ENCODE measurements around the gene RFK. TPM values are rescaled to one million over a fixed set of nuclear protein-coding genes. Genes with fewer than 3 reads are reported as not detected.
"Not testable (repeated sequence)": the region's sequence is repeated elsewhere in the genome, so short reads cannot be mapped to it uniquely, and the experiment has no call there.

Gene RFK
- total RNA-seq, 2 donors from 2014 or later = 5.8 to 12.2 TPM

DNA sequence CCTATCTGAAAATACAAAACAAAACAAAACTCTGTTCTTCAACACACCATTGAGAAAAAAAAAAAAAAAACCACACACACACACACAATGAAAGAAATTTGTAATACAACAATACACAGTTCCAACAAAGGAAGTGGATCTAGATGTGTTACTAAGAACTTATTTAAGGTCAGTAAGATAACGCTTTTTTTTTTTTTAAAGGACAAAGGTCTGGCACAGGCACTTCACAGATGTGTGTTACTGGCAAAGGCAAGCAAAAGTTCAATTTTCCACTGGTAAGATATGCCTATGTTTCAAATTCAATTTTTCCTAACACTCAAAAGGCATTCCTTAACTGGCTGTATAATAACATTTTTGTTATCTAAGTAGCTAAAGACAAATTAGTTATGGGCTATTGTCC, 3.6 kb downstream of the RFK start:
- no peak overlapping the region for H3K27ac Mint-ChIP-seq
- ATAC-seq (no peak), DNase-seq (ENCODE audit: low spot score in 2 of 2) (no peak)
- H3K9me3 Mint-ChIP-seq = peaks cover 0 to 5% of the 10 kb centered on the region in 2 donors
- H3K36me3 Mint-ChIP-seq = peaks cover 7 to 16% of the 10 kb centered on the region in 2 donors

DNA sequence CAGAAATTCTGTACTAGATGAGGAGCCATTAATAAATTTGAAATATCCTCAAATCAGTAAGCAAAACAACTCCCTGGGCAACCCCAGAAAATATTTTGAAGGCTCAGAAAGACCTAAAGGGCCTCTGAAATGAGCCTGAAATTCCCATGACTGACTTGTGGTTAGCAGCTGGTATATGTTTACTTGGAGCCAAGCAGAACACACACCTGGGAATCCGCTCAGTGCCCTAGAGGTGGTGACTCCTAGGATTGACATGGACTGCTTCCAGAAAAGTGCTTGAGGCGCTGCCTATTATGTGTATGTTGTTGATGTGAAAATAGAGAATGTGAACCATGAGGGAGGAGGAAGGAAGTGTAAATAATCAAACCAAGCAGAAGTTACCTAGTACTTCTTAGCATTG, 14.7 kb downstream of the RFK start:
- ATAC-seq (no peak), DNase-seq (ENCODE audit: low spot score in 2 of 2) (no peak)
- Mint-ChIP-seq H3K36me3 (peaks cover under 1 to 7% of the 10 kb centered on the region in 2 donors), H3K27ac (no peak overlapping the region), H3K9me3 (no peaks in the 10 kb centered on the region)

DNA sequence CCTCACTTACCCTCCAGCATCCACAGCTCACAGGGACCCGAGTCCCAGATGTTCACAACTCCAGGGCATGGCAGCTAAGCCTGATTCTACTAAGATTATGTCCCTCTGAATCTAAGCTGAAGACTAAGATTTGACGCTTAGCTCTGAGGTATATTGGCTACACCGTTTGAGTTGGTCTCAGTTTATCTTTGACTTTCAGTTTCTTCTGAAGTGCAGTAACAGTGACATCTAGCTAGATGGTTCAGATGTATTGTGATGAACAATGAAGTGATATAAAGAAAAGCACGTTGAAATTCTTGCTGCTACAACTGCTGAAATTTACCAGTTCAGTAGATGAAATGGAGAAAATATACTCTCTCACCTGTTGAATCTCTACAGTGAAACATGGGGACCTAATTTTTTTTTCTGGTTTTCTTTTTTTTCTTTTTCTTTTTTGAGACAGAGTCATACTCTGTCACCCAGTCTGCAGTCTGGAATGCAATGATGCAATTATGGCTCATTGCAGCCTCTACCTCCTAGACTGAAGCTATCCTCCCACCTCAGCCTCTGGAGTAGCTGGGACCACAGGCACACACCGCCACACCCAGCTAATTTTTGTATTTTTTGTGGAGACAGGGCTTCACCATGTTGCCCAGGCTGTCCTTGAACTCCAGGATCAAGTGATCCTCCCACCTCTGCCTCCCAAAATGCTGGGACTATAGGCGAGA, 15.7 kb downstream of the RFK start:
- ATAC-seq (no peak), DNase-seq (ENCODE audit: low spot score in 2 of 2) (no peak)
- Mint-ChIP-seq H3K27ac (no peak overlapping the region), H3K36me3 (peaks cover 0 to 2% of the 10 kb centered on the region in 2 donors), H3K9me3 (no peaks in the 10 kb centered on the region)

DNA sequence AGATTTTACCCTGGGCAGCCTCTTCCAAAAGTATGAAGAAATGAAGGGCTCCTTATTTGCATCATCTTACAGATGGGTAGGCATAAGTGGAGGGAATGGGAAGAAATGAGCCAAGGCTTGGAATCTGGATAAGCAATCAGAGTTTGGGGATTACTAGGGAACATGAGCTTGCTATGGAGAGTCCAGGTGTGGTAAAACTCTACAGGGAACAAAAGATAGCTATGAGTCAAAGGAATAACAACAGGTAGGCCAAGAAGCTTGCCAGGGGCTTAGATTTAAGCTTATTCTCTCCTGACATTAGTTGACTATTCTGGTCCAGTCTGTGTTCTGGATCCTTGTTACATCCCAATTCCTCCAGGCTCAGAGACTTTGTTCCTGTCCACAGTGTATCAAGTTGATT, 16.4 kb downstream of the RFK start:
- ATAC-seq (no peak), DNase-seq (ENCODE audit: low spot score in 2 of 2) (no peak)
- Mint-ChIP-seq H3K9me3 (no peaks in the 10 kb centered on the region), H3K27ac (no peak overlapping the region), H3K36me3 (no peaks in the 10 kb centered on the region)

DNA sequence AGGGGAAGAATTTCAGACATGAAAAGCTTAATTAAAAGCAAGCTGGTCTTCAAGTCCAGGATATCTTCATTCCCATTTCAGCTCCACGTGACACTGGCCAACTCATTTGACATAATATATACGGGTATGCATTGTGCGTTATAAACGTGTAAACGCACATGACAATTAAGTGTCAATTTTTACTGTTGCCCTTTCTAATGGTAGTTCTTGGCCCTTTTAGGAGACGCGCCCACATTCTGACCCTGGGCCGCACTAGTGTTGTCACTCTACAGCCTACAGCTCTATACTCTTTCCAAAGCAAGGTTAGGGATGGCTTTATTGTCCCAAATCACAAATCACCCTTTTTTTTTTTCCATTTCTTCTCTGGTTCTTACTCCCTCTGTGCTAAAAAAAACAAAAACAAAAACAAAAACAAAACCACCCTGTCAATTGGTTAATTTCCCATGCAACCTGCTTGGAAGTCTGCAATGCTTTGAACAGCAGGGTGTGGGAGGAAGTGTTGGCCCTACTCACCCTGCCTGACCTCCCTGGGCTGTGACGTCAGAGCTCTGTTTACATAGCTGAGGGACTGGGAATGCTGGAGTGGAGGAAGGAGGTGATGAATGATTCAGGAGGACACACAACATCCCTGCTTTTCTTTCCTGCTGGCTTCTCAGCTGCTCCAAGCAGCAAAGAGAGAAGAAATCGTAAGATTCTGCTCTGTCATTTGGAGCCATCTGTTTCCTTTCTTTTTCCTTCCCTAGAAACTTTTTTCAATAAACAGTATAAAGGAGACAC, 19.3 kb downstream of the RFK start:
- DNase-seq (ENCODE audit: low spot score in 2 of 2) (no peak), ATAC-seq (no peak)
- Mint-ChIP-seq H3K9me3 (no peaks in the 10 kb centered on the region), H3K36me3 (no peaks in the 10 kb centered on the region), H3K27ac (peak overlapping the region in 1 of 2 donors; percentile 40)

DNA sequence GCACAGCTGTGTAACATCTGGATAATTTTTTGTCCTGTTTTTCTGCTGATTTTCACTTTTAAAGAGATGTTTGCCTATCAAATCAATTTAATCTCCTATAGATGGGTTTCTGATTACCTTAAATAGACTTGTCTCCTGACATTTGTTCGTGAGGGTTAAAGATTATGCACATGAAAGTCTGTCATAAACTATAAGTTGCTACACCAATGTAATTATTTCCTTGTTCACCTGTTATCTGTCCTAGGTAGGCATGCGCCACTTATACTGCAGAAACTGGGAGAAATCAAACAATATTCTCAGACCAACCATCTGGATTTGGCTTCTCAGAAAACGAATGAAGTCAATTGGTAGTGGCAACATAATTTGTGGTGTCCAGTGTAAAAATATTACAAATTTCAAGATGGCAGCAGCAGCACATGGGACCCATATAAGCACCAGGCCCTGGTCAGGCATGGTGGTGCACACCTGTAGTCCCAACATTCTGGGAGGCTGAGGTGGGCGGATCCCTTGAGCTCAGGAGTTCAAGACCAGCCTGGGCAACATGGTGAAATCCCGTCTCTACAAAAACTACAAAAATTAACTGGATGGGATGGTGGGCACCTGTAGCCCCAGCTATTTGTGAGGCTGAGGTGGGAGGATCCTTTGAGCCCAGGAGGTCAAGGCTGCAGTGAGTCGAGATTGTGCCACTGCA, 20.3 kb downstream of the RFK start:
- Mint-ChIP-seq H3K9me3 (no peaks in the 10 kb centered on the region), H3K27ac (no peak overlapping the region), H3K36me3 (no peaks in the 10 kb centered on the region)
- DNase-seq (ENCODE audit: low spot score in 2 of 2) = no peak
- no peak for ATAC-seq

DNA sequence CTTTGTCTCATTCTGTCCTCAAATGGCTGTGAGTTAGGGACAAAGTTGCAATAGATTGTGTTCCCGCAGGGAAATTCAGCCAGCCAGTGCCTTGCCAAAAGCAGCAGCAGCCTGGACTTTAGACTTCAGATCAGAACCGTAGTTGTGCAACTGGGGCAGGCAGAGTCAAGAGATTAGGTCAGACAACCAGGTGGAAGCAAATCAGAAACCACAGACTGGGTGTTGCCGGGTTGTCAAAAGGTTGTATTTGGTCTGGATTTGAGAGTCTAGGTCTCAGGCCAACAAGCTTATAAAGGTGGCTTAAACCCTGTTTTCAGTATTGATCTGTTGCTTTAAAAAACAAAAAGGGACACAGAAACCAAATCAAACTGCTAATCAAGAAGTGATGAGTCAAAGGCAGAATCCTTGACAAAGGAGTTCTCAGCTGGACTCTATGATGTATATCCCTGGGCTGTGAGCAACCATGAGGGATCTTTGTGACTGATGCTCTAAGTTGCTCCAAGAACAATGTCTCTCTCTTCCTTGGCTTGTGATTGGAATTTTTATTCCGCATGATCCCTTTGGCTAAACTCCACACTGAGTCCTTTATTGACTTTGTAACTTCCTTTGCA, 20.9 kb downstream of the RFK start:
- no peaks in the 10 kb centered on the region for H3K9me3 Mint-ChIP-seq
- no peaks in the 10 kb centered on the region for H3K36me3 Mint-ChIP-seq
- DNase-seq (ENCODE audit: low spot score in 2 of 2) (no peak), ATAC-seq (no peak)
- no peak overlapping the region for H3K27ac Mint-ChIP-seq

DNA sequence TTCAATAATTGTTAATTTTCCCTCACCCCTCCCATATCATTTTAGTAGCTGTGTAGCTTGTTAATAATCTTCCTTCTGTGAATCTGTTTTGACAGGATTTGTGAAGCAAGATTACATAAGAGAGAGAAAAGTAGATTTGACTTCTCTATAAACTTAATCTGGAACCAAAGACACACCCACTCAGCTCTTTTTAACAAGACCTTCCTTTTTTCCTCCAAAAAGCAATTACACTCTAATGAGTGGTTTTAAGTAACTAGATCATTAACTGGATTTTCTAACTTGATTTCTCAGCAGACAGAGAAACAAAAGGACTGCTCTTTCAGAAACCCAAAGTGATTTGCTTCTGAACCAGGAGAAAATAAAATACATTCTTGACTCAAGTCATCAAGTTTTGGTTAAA, 21.9 kb downstream of the RFK start:
- ATAC-seq = no peak
- DNase-seq (ENCODE audit: low spot score in 2 of 2) = no peak
- Mint-ChIP-seq H3K36me3 (no peaks in the 10 kb centered on the region), H3K27ac (no peak overlapping the region), H3K9me3 (no peaks in the 10 kb centered on the region)

DNA sequence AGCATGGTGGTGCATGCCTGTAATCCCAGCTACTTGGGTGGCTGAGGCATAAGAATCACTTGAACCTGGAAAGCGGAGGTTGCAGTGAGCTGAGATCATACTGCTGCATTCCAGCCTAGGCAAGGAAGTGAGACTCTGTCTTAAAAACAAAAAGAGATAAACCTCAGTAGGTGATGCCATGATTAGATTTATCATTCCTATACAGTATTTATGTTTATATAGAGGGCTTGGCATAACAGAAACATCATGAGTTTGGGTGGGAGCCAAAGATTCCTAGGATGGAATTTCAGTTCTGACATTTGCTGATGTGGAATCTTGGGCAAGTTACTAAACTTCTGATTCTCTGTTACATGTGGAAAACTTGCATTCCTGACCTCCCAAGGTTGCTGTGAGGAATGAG, 22.3 kb downstream of the RFK start:
- H3K36me3 Mint-ChIP-seq = no peaks in the 10 kb centered on the region
- ATAC-seq (no peak), DNase-seq (ENCODE audit: low spot score in 2 of 2) (no peak)
- no peaks in the 10 kb centered on the region for H3K9me3 Mint-ChIP-seq
- H3K27ac Mint-ChIP-seq = no peak overlapping the region

DNA sequence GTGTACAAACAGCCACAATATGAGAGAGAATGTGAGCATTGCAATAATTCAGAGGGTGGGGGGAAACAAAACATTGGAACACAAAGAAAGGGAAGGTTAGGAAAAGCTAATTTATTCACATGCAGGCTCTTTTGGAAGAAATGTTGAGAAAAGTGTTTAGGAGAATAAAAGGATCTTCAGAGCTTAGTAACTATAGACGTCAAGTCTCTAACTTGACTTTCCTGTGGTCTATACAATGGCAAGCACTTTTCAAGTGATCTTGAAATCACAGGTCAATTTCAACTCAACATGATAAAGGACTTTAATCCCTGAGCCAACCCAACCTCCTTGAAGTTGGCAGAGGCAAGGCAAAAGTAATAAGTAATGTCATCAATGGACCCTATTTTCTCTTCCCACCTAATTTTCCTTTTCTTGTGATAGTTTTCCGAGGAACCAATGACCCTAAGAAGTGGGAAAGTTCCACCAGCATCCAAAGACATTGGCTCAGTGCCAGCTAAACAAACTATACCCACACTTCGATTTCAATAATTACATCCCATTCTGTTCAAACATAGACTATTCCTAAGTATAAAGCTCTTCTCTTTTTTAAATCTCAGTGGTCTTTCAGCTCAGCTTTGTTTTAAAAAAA, 23.7 kb downstream of the RFK start:
- H3K27ac Mint-ChIP-seq = no peak overlapping the region
- H3K36me3 Mint-ChIP-seq = no peaks in the 10 kb centered on the region
- H3K9me3 Mint-ChIP-seq = no peaks in the 10 kb centered on the region
- DNase-seq (ENCODE audit: low spot score in 2 of 2) (no peak), ATAC-seq (no peak)

DNA sequence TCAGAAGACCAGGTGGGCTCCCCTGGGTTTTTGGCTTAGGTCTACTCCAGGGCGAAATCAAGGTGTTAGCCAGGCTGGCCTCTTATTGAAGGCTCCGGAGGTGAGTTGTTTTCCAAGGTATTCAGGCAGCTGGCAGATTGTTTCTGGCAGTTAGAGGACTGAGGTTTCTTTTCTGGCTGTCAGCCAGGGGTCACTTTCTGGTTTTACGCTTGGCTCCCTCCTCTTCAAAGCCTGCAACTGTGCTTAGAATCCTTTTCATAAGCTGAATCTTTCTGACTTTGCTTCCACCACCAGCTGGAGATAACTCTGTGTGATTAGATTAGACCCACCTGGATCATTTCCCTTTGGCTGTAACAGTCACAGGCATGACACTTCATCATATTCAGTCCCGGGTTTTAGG, 24.6 kb downstream of the RFK start:
- no peaks in the 10 kb centered on the region for H3K36me3 Mint-ChIP-seq
- DNase-seq (ENCODE audit: low spot score in 2 of 2) (no peak), ATAC-seq (no peak)
- no peaks in the 10 kb centered on the region for H3K9me3 Mint-ChIP-seq
- H3K27ac Mint-ChIP-seq = no peak overlapping the region

DNA sequence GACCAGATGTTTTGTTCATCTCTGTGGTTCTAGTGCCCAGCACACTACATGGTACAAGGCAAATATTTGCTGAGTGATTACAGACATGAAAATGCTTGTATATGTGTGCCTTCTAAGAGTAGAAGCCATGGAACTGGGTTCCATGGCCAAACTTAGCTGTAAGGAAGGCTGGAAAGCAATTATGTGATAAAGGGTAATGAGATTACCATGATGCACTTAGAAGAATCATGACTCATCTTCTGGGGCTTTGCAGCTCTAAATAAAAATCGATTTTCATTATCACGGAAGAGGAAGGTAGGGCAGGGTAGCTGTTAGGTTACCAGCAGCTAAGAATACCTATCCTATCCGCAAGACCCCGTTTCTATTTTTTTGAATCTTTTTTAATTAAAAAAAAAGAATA, 28.0 kb downstream of the RFK start:
- Mint-ChIP-seq H3K36me3 (no peaks in the 10 kb centered on the region), H3K27ac (no peak overlapping the region), H3K9me3 (no peaks in the 10 kb centered on the region)
- no peak for ATAC-seq
- no peak for DNase-seq (ENCODE audit: low spot score in 2 of 2)

DNA sequence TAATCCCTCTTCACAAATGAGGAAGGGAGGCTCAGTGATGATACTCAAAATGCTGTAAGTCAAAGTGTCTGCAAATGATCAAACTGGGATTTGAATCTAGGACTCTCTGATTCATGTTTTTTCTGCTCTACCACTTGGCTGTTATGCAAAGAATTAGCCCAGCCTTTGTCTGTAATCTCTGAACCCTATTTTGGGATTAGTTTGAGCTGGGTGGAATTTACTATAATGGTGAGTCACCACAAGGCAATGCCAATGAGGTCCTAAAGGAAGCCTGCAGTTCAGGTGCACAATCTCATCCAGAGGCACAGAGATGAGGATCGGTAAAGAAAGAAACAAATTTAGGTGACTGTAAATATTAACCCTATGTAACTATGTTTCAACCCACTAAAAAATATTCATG, 29.2 kb downstream of the RFK start:
- H3K9me3 Mint-ChIP-seq = no peaks in the 10 kb centered on the region
- no peak overlapping the region for H3K27ac Mint-ChIP-seq
- no peaks in the 10 kb centered on the region for H3K36me3 Mint-ChIP-seq
- DNase-seq (ENCODE audit: low spot score in 2 of 2) (no peak), ATAC-seq (no peak)

DNA sequence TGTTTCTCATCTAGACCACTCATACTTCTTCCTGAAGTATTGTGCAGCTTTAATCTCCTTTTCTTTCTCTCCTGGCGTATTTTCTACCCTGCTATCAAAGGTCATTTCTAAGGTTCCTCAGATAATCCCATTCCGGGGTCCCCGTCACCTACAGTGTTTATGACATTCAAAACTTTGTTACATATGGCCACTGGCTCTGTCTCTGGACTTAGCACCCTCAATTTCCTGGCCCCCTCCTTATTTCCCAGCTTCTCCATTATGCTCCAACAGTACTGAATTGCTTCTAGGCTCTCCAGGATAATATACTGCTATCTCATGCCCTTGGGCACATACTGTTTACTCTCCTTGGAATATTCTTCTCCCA, 31.2 kb downstream of the RFK start:
- Mint-ChIP-seq H3K9me3 (no peaks in the 10 kb centered on the region), H3K27ac (no peak overlapping the region), H3K36me3 (no peaks in the 10 kb centered on the region)
- ATAC-seq = no peak
- no peak for DNase-seq (ENCODE audit: low spot score in 2 of 2)

DNA sequence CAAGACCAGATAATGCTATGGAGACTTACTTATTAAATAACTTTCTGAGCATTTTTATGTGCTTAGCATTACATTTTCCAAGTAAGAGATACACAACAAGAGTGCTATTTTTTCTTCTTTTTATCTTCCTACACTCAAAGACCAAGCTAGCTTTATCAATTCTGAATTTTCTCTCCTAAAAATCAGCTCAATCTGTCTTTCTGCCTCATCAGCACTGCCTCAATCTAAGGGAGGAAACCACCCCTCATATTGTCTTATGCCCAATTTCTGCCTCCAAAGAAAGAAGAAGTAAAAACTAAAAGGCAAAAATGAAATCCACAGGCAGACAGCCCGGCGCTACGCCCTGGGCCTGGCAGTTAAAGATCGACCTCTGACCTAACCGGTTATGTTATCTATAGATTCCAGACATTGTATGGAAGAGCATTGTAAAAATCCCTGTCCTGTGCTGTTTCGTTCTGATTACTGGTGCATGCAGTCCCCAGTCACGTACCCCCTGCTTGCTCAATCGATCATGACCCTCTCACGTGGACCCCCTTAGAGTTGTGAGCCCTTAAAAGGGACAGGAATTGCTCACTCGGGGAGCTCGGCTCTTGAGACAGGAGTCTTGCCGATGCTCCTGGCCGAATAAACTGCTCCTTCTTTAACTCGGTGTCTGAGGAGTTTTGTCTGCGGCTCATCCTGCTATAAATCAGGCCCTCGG, 31.7 kb downstream of the RFK start:
- not testable (repeated sequence) for ATAC-seq; H3K9me3 Mint-ChIP-seq; DNase-seq (ENCODE audit: low spot score in 2 of 2); H3K27ac Mint-ChIP-seq; H3K36me3 Mint-ChIP-seq

DNA sequence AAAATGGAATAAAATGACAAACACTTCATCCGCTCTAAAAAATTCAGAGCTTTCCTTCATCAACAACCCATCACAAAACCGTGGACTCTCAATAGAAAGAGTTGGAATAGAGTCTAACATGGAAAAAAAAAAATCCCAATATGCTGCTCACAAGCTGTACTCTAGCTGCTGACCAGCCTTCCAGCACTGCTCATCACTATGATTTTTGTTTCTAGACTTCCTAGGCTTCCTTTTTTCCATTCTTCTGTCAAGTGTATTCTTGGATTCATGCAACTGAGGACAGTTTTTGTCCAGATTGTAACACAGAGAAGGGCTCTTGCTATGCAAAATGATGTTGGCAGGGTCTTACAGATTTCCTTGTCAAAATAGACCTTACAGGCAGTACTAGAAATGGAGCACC, 34.5 kb downstream of the RFK start:
- no peak overlapping the region for H3K27ac Mint-ChIP-seq
- ATAC-seq = no peak
- H3K9me3 Mint-ChIP-seq = no peaks in the 10 kb centered on the region

More for the DNA sequence above, 34.5 kb downstream of the RFK start:
- H3K36me3 Mint-ChIP-seq = no peaks in the 10 kb centered on the region
- DNase-seq (ENCODE audit: low spot score in 2 of 2) = no peak

Measured in activated naive CD4-positive, alpha-beta T cell treated with anti-CD3 and anti-CD28 coated beads, Interleukin-2, amount 50 U/mL, for 72 hours (primary cell).